Endodermal cell (in vitro differentiated cells): ENCODE results near the gene LARP4. TPM values are rescaled to one million over a fixed set of nuclear protein-coding genes. Genes with fewer than 3 reads are reported as not detected.
A peak's percentile ranks its signal among the peaks of the same experiment; 100 is the strongest.

Experiments
- DNase-seq: peaks from one replicate; pipeline ENCODE4 v3.0.0-alpha.2; 2017
- H3K27ac ChIP-seq: 2 replicates; pipeline ENCODE4 v1.5.1; 2013; ENCODE audit warnings: mild to moderate bottlenecking, low read depth, low read length, moderate library complexity
- H3K27me3 ChIP-seq: 2 replicates; pipeline ENCODE4 v1.6.1; 2013; ENCODE audit warnings: mild to moderate bottlenecking, low read length, moderate library complexity; ENCODE audit not compliant: insufficient read depth, control insufficient read depth, poor library complexity, severe bottlenecking
- H3K36me3 ChIP-seq: 2 replicates; pipeline ENCODE4 v1.7.0; 2013; ENCODE audit warnings: mild to moderate bottlenecking, low read length, moderate library complexity; ENCODE audit not compliant: control insufficient read depth, insufficient read depth
- H3K4me1 ChIP-seq: one replicate; pipeline ENCODE4 v1.7.0; 2013; ENCODE audit warnings: low read length; ENCODE audit not compliant: control insufficient read depth, insufficient read depth
- H3K4me3 ChIP-seq: 2 replicates; pipeline ENCODE4 v1.5.1; 2013; ENCODE audit warnings: mild to moderate bottlenecking, low read length, moderate library complexity
- H3K9ac ChIP-seq: 2 replicates; pipeline ENCODE4 v1.6.1; 2013; ENCODE audit warnings: mild to moderate bottlenecking, low read length, moderate library complexity; ENCODE audit not compliant: poor library complexity, severe bottlenecking; ENCODE audit errors: extremely low read depth
- H3K9me3 ChIP-seq: 2 replicates; pipeline ENCODE4 v1.6.1; 2013; ENCODE audit warnings: mild to moderate bottlenecking, low read length, moderate library complexity; ENCODE audit not compliant: control insufficient read depth
- H3K27ac Mint-ChIP-seq: 2 replicates; pipeline ENCODE4 v1.8.0; 2020; ENCODE audit warnings: mixed read lengths
- H3K27me3 Mint-ChIP-seq: 2 replicates; pipeline ENCODE4 v1.8.0; 2021; ENCODE audit warnings: mild to moderate bottlenecking, mixed read lengths; ENCODE audit not compliant: insufficient read depth
- H3K36me3 Mint-ChIP-seq: 2 replicates; pipeline ENCODE4 v1.8.0; 2020; ENCODE audit warnings: low read depth, mixed read lengths
- H3K4me1 Mint-ChIP-seq: 2 replicates; pipeline ENCODE4 v1.8.0; 2020; ENCODE audit warnings: mixed read lengths
- H3K4me3 Mint-ChIP-seq: 2 replicates; pipeline ENCODE4 v1.8.0; 2020; ENCODE audit warnings: mild to moderate bottlenecking, moderate library complexity, mixed read lengths
- H3K9me3 Mint-ChIP-seq: 2 replicates; pipeline ENCODE4 v1.8.0; 2020; ENCODE audit warnings: mild to moderate bottlenecking, mixed read lengths
- CTCF ChIP-seq: fragments of 200-600 bp; sonication (generic); conservative IDR thresholded peaks from 2 replicates; pipeline ENCODE4 v1.5.0; 2021; ENCODE audit warnings: antibody characterized with exemption, mild to moderate bottlenecking
- WGBS, 2 experiments: methylation state at CpG; one replicate each; pipeline versions ENCODE4 v1.1.5 to v1.1.7; 2013; ENCODE audit warnings: missing lambda C conversion rate in 2 of 2, mixed read lengths in 1 of 2; ENCODE audit not compliant: insufficient coverage in 1 of 2, insufficient read length in 1 of 2; 5-methylcytosine and 5-hydroxymethylcytosine counted together
- total RNA-seq, 2 donors: library from RNA; stranded (reverse); fragmentation: NEBNext Ultra II Directional in 1 of 2; extraction: Animal tissue kit (Norgen Biotek cat#: 25700) in 1 of 2; gene quantifications; 2 replicates in 1 of 2; 3 replicates in 1 of 2; pipeline ENCODE4 v1.2.1, GENCODE V29; 2021

Gene LARP4
- total RNA-seq, 2 donors from 2014 or later = 91.7 to 106 TPM

- H3K27me3 Mint-ChIP-seq = no peaks in the 10 kb centered on the region
- H3K4me1 Mint-ChIP-seq = peaks cover 13% of the 10 kb centered on the region
- Histone ChIP-seq H3K9ac (no peak overlapping the region), H3K4me1 (no peaks in the 10 kb centered on the region), H3K36me3 (no peaks in the 10 kb centered on the region), H3K27ac (no peak overlapping the region), H3K27me3 (no peaks in the 10 kb centered on the region), H3K9me3 (no peaks in the 10 kb centered on the region), H3K4me3 (no peak overlapping the region)
- DNase-seq = peak; percentile 48
- WGBS, 2 experiments = 92 to 100% methylated on average over 3 of the region's 3 CpGs
- peaks cover 3% of the 10 kb centered on the region for H3K36me3 Mint-ChIP-seq
- H3K4me3 Mint-ChIP-seq = no peak overlapping the region
- no peak for TF ChIP-seq CTCF
- no peaks in the 10 kb centered on the region for H3K9me3 Mint-ChIP-seq
- no peak overlapping the region for H3K27ac Mint-ChIP-seq
These were observed 128.7 kb downstream of the LARP4 start for GRCh38 chr12:50529345-50529744.

Other genes with a start within 250 kb of the LARP4 start
- gene CERS5, start 233.5 kb upstream of the LARP4 start, total RNA-seq = 10 to 100 TPM; 59.7 to 65.5 TPM
- gene LIMA1, start 117.4 kb upstream of the LARP4 start, total RNA-seq = 10 to 100 TPM; 20.1 to 26.0 TPM
- gene FAM186A, start 4.3 kb upstream of the LARP4 start, total RNA-seq = not detected
- gene DIP2B, start 104.1 kb downstream of the LARP4 start, total RNA-seq = 10 to 100 TPM; 20.6 to 21.3 TPM